ENCODE data around the gene STK11. TPM values are rescaled to one million over a fixed set of nuclear protein-coding genes. Genes with fewer than 3 reads are reported as not detected.
A peak's percentile ranks its signal among the peaks of the same experiment; 100 is the strongest.

The STK11 gene
- total and polyA plus RNA-seq, 10 donors, result 44.0 to 107 (median 74.5) TPM

- Histone ChIP-seq H3K36me3 (peaks cover 0 to 39% (median 23%) of the 10 kb centered on the region in 6 donors), H3K4me3 (peak overlapping the region; percentile 91 to 99 (median 98)), H3K4me1 (peaks cover 35 to 74% (median 66%) of the 10 kb centered on the region in 6 donors), H3K9me3 (no peaks in the 10 kb centered on the region), H3K27ac (peak overlapping the region; percentile 97 to 100 (median 99)), H3K27me3 (replicated peaks in 1 of 7) (no peaks in the 10 kb centered on the region)
- 0 to 1% (median 0%) methylated on average over 25 to 102 of the region's 102 CpGs for WGBS, 5 donors
- TF ChIP-seq CTCF (IDR thresholded peaks at IDR 0.05 in 8 of 11, conservative IDR thresholded peaks at IDR 0.05 in 3 of 11), result peak in 1 of 11 experiments; percentile 17
- peak; percentile 98 to 99 (median 98) for TF ChIP-seq POLR2AphosphoS5 (IDR thresholded peaks at IDR 0.05)
- peak; percentile 83 to 97 (median 93) for TF ChIP-seq POLR2A (IDR thresholded peaks at IDR 0.05)
- DNase-seq, result peak; percentile 97
- intact Hi-C loops (cut with DNase I; ENCODE audit: low total_unique reads), result no loop called here
Observed at GRCh38 chr19:1249298-1249989, 43.9 kb downstream of the STK11 start.

GRCh38 chr19:1249990-1250436 lies 44.4 kb downstream of the STK11 start:
- Histone ChIP-seq H3K9me3 (no peaks in the 10 kb centered on the region), H3K27me3 (replicated peaks in 1 of 7) (no peaks in the 10 kb centered on the region), H3K36me3 (peaks cover 0 to 45% (median 29%) of the 10 kb centered on the region in 6 donors), H3K4me1 (peaks cover 35 to 74% (median 66%) of the 10 kb centered on the region in 6 donors), H3K27ac (peak overlapping the region; percentile 95 to 100 (median 99)), H3K4me3 (peak overlapping the region; percentile 91 to 99 (median 98))
- no peak for DNase-seq
- WGBS, 5 donors, result 0 to 1% (median 0%) methylated on average over 12 to 67 of the region's 67 CpGs
- intact Hi-C loops (cut with DNase I; ENCODE audit: low total_unique reads), result no loop called here
- no peak for TF ChIP-seq POLR2A (IDR thresholded peaks at IDR 0.05)
- no peak for TF ChIP-seq POLR2AphosphoS5 (IDR thresholded peaks at IDR 0.05)
- TF ChIP-seq CTCF (IDR thresholded peaks at IDR 0.05 in 8 of 11, conservative IDR thresholded peaks at IDR 0.05 in 3 of 11), result no peak

- peaks cover 37 to 74% (median 66%) of the 10 kb centered on the region in 6 donors for H3K4me1 ChIP-seq
- H3K9me3 ChIP-seq, result no peaks in the 10 kb centered on the region
- TF ChIP-seq POLR2AphosphoS5 (IDR thresholded peaks at IDR 0.05), result peak in 1 of 3 donors; percentile 62
- peak in 1 of 11 experiments; percentile 16 for TF ChIP-seq CTCF (IDR thresholded peaks at IDR 0.05 in 8 of 11, conservative IDR thresholded peaks at IDR 0.05 in 3 of 11)
- TF ChIP-seq POLR2A (IDR thresholded peaks at IDR 0.05), result no peak
- H3K27ac ChIP-seq, result peak overlapping the region; percentile 95 to 100 (median 99)
- intact Hi-C loops (cut with DNase I; ENCODE audit: low total_unique reads), result no loop called here
- H3K27me3 ChIP-seq (replicated peaks in 1 of 7), result no peaks in the 10 kb centered on the region
- peak overlapping the region; percentile 91 to 99 (median 98) for H3K4me3 ChIP-seq
- DNase-seq, result peak; percentile 93
- H3K36me3 ChIP-seq, result peaks cover 5 to 51% (median 35%) of the 10 kb centered on the region in 6 donors
- 0 to 1% (median 1%) methylated on average over 19 to 90 of the region's 90 CpGs for WGBS, 5 donors
Observed at GRCh38 chr19:1250437-1251260, 45.1 kb downstream of the STK11 start.
